ENCODE results near the gene TSEN15. TPM values are rescaled to one million over a fixed set of nuclear protein-coding genes. Genes with fewer than 3 reads are reported as not detected.

TSEN15 gene
- total RNA-seq, 1 experiment from 2014 or later = 71.4 TPM

GRCh38 chr1:184113251-184113650, 61.7 kb downstream of the TSEN15 start:
- no peaks in the 10 kb centered on the region for H3K9me3 ChIP-seq
- H3K36me3 Mint-ChIP-seq (ENCODE audit: insufficient read depth, unreplicated experiment) = no peaks in the 10 kb centered on the region
- intact Hi-C loops (cut with micrococcal nuclease; ENCODE audit: unreplicated experiment) = no loop called here
- ChIA-PET POLR2A (no interaction called here), CTCF (no interaction called here)
- no TSS peak for BruUV-seq (replicated peaks)
- no peaks in the 10 kb centered on the region for H3K27me3 ChIP-seq (replicated peaks; ENCODE audit: control insufficient read depth, insufficient read depth, low read length)
- DNase-seq = no peak
- H3K4me3 Mint-ChIP-seq (ENCODE audit: unreplicated experiment) = no peak overlapping the region
- no peaks in the 10 kb centered on the region for H3K27me3 Mint-ChIP-seq (ENCODE audit: insufficient read depth, unreplicated experiment)
- H3K4me1 ChIP-seq = no peaks in the 10 kb centered on the region
- H3K4me1 Mint-ChIP-seq (ENCODE audit: low read depth, unreplicated experiment) = no peaks in the 10 kb centered on the region
- no peaks in the 10 kb centered on the region for H3K9me3 Mint-ChIP-seq (ENCODE audit: unreplicated experiment)
- no peak overlapping the region for H3K27ac Mint-ChIP-seq (ENCODE audit: unreplicated experiment)
- H3K36me3 ChIP-seq (ENCODE audit: control insufficient read depth, insufficient read depth, low read length) = no peaks in the 10 kb centered on the region
- no peak overlapping the region for H3K4me3 ChIP-seq (ENCODE audit: low read depth, low read length)
- TF ChIP-seq CTCF (IDR thresholded peaks at IDR 0.05; ENCODE audit: insufficient read depth in 1 of 2, low read depth in 1 of 2, low read length in 1 of 2, severe bottlenecking in 1 of 2, unreplicated experiment in 1 of 2) = no peak

- Histone ChIP-seq H3K27me3 (replicated peaks; ENCODE audit: control insufficient read depth, insufficient read depth, low read length) (no peaks in the 10 kb centered on the region), H3K4me1 (no peaks in the 10 kb centered on the region), H3K9me3 (no peaks in the 10 kb centered on the region), H3K4me3 (ENCODE audit: low read depth, low read length) (no peak overlapping the region), H3K36me3 (ENCODE audit: control insufficient read depth, insufficient read depth, low read length) (no peaks in the 10 kb centered on the region)
- CTCF ChIA-PET = no interaction called here
- H3K4me1 Mint-ChIP-seq (ENCODE audit: low read depth, unreplicated experiment) = no peaks in the 10 kb centered on the region
- H3K36me3 Mint-ChIP-seq (ENCODE audit: insufficient read depth, unreplicated experiment) = no peaks in the 10 kb centered on the region
- POLR2A ChIA-PET = no interaction called here
- H3K4me3 Mint-ChIP-seq (ENCODE audit: unreplicated experiment) = no peak overlapping the region
- H3K9me3 Mint-ChIP-seq (ENCODE audit: unreplicated experiment) = no peaks in the 10 kb centered on the region
- no peak for DNase-seq
- H3K27ac Mint-ChIP-seq (ENCODE audit: unreplicated experiment) = no peak overlapping the region
- TF ChIP-seq CTCF (IDR thresholded peaks at IDR 0.05; ENCODE audit: insufficient read depth in 1 of 2, low read depth in 1 of 2, low read length in 1 of 2, severe bottlenecking in 1 of 2, unreplicated experiment in 1 of 2) = no peak
- intact Hi-C loops (cut with micrococcal nuclease; ENCODE audit: unreplicated experiment) = no loop called here
- no TSS peak for BruUV-seq (replicated peaks)
- H3K27me3 Mint-ChIP-seq (ENCODE audit: insufficient read depth, unreplicated experiment) = no peaks in the 10 kb centered on the region
Measured at GRCh38 chr1:184114818-184115398, 63.4 kb downstream of the TSEN15 start.

- no peak for DNase-seq
- Mint-ChIP-seq H3K36me3 (ENCODE audit: insufficient read depth, unreplicated experiment) (no peaks in the 10 kb centered on the region), H3K4me1 (ENCODE audit: low read depth, unreplicated experiment) (no peaks in the 10 kb centered on the region), H3K4me3 (ENCODE audit: unreplicated experiment) (no peak overlapping the region), H3K27ac (ENCODE audit: unreplicated experiment) (no peak overlapping the region), H3K27me3 (ENCODE audit: insufficient read depth, unreplicated experiment) (no peaks in the 10 kb centered on the region), H3K9me3 (ENCODE audit: unreplicated experiment) (no peaks in the 10 kb centered on the region)
- Histone ChIP-seq H3K4me3 (ENCODE audit: low read depth, low read length) (no peak overlapping the region), H3K36me3 (ENCODE audit: control insufficient read depth, insufficient read depth, low read length) (no peaks in the 10 kb centered on the region), H3K4me1 (no peaks in the 10 kb centered on the region), H3K9me3 (no peaks in the 10 kb centered on the region), H3K27me3 (replicated peaks; ENCODE audit: control insufficient read depth, insufficient read depth, low read length) (no peaks in the 10 kb centered on the region)
- ChIA-PET POLR2A (no interaction called here), CTCF (no interaction called here)
- BruUV-seq (replicated peaks) = no TSS peak
- intact Hi-C loops (cut with micrococcal nuclease; ENCODE audit: unreplicated experiment) = no loop called here
- TF ChIP-seq CTCF (IDR thresholded peaks at IDR 0.05; ENCODE audit: insufficient read depth in 1 of 2, low read depth in 1 of 2, low read length in 1 of 2, severe bottlenecking in 1 of 2, unreplicated experiment in 1 of 2) = no peak
Measured at GRCh38 chr1:184116287-184116686, 64.8 kb downstream of the TSEN15 start.
